ENCODE data around the gene ACTR1B. TPM values are rescaled to one million over a fixed set of nuclear protein-coding genes. Genes with fewer than 3 reads are reported as not detected.
"Not testable (repeated sequence)": the region's sequence is repeated elsewhere in the genome, so short reads cannot be mapped to it uniquely, and the experiment has no call there.

The ACTR1B gene
- total RNA-seq, 1 experiment from 2014 or later, result 28.3 TPM

- no peaks in the 10 kb centered on the region for H3K36me3 ChIP-seq
- no peaks in the 10 kb centered on the region for H3K4me1 ChIP-seq (replicated peaks)
- peak in 1 of 2 experiments; percentile 30 for DNase-seq (ENCODE audit: low read depth in 1 of 2, low spot score in 2 of 2)
- no peaks in the 10 kb centered on the region for H3K9me3 ChIP-seq (replicated peaks)
- H3K27ac ChIP-seq, result no peak overlapping the region
- no peak overlapping the region for H3K4me3 ChIP-seq
- H3K27me3 ChIP-seq (replicated peaks), result no peaks in the 10 kb centered on the region
Observed at GRCh38 chr2:97673915-97674283, 10.1 kb upstream of the ACTR1B start.

GRCh38 chr2:97673182-97673914, 9.5 kb upstream of the ACTR1B start:
- Histone ChIP-seq H3K27me3 (replicated peaks) (no peaks in the 10 kb centered on the region), H3K4me1 (replicated peaks) (no peaks in the 10 kb centered on the region), H3K4me3 (no peak overlapping the region), H3K36me3 (no peaks in the 10 kb centered on the region), H3K9me3 (replicated peaks) (no peaks in the 10 kb centered on the region), H3K27ac (no peak overlapping the region)
- peak in 1 of 2 experiments; percentile 21 for DNase-seq (ENCODE audit: low read depth in 1 of 2, low spot score in 2 of 2)

GRCh38 chr2:97672606-97673140, 8.8 kb upstream of the ACTR1B start:
- H3K27ac ChIP-seq; H3K9me3 ChIP-seq (replicated peaks); H3K4me1 ChIP-seq (replicated peaks); DNase-seq (ENCODE audit: low read depth in 1 of 2, low spot score in 2 of 2); H3K27me3 ChIP-seq (replicated peaks); H3K4me3 ChIP-seq; H3K36me3 ChIP-seq: not testable (repeated sequence)

- Histone ChIP-seq H3K4me3 (no peak overlapping the region), H3K27ac (no peak overlapping the region), H3K4me1 (replicated peaks) (no peaks in the 10 kb centered on the region), H3K9me3 (replicated peaks) (no peaks in the 10 kb centered on the region), H3K27me3 (replicated peaks) (no peaks in the 10 kb centered on the region), H3K36me3 (no peaks in the 10 kb centered on the region)
- no peak for DNase-seq (ENCODE audit: low read depth in 1 of 2, low spot score in 2 of 2)
Observed at GRCh38 chr2:97671526-97671925, 7.7 kb upstream of the ACTR1B start.

- H3K36me3 ChIP-seq, result no peaks in the 10 kb centered on the region
- no peaks in the 10 kb centered on the region for H3K9me3 ChIP-seq (replicated peaks)
- no peak for DNase-seq (ENCODE audit: low read depth in 1 of 2, low spot score in 2 of 2)
- H3K27me3 ChIP-seq (replicated peaks), result no peaks in the 10 kb centered on the region
- no peaks in the 10 kb centered on the region for H3K4me1 ChIP-seq (replicated peaks)
- no peak overlapping the region for H3K27ac ChIP-seq
- no peak overlapping the region for H3K4me3 ChIP-seq
Observed at GRCh38 chr2:97670471-97670870, 6.6 kb upstream of the ACTR1B start.

GRCh38 chr2:97669448-97669847, 5.6 kb upstream of the ACTR1B start, which contains the start of gene C2orf92:
Gene C2orf92, plus strand, starts transcription at chr2:97669713. Its CDS starts 76 bp downstream, at chr2:97669789.
- Histone ChIP-seq H3K4me3 (no peak within 1 kb of the TSS), H3K27ac (no peak within 1 kb of the TSS), H3K9me3 (replicated peaks) (no peaks in the 10 kb centered on the region), H3K4me1 (replicated peaks) (peaks cover 5% of the 10 kb centered on the region; the same call in 1 of the 2 replicates), H3K27me3 (replicated peaks) (no peaks in the 10 kb centered on the region), H3K36me3 (no peaks in the 10 kb centered on the region)
- no peak for DNase-seq (ENCODE audit: low read depth in 1 of 2, low spot score in 2 of 2)

- peaks cover 18% of the 10 kb centered on the region for H3K4me1 ChIP-seq (replicated peaks)
- no peaks in the 10 kb centered on the region for H3K27me3 ChIP-seq (replicated peaks)
- no peak for DNase-seq (ENCODE audit: low read depth in 1 of 2, low spot score in 2 of 2)
- no peaks in the 10 kb centered on the region for H3K9me3 ChIP-seq (replicated peaks)
- H3K4me3 ChIP-seq, result peak overlapping the region; percentile 91
- H3K27ac ChIP-seq, result peak overlapping the region; percentile 91
- peaks cover 18% of the 10 kb centered on the region for H3K36me3 ChIP-seq
Observed at GRCh38 chr2:97664636-97664970, 759 bp upstream of the ACTR1B start.

- peak overlapping the region; percentile 91 for H3K27ac ChIP-seq
- no peak for DNase-seq (ENCODE audit: low read depth in 1 of 2, low spot score in 2 of 2)
- H3K4me3 ChIP-seq, result peak overlapping the region; percentile 91
- H3K36me3 ChIP-seq, result peaks cover 29% of the 10 kb centered on the region
- no peaks in the 10 kb centered on the region for H3K27me3 ChIP-seq (replicated peaks)
- H3K9me3 ChIP-seq (replicated peaks), result no peaks in the 10 kb centered on the region
- peaks cover 18% of the 10 kb centered on the region for H3K4me1 ChIP-seq (replicated peaks)
Observed at GRCh38 chr2:97663626-97663961, 250 bp downstream of the ACTR1B start.

- H3K36me3 ChIP-seq, result peaks cover 34% of the 10 kb centered on the region
- H3K27me3 ChIP-seq (replicated peaks), result no peaks in the 10 kb centered on the region
- H3K4me1 ChIP-seq (replicated peaks), result peaks cover 18% of the 10 kb centered on the region
- peak; percentile 86 to 92 for DNase-seq (ENCODE audit: low read depth in 1 of 2, low spot score in 2 of 2)
- no peaks in the 10 kb centered on the region for H3K9me3 ChIP-seq (replicated peaks)
- peak overlapping the region; percentile 91 for H3K4me3 ChIP-seq
- H3K27ac ChIP-seq, result peak overlapping the region; percentile 91
Observed at GRCh38 chr2:97662895-97663625, 784 bp downstream of the ACTR1B start.

GRCh38 chr2:97662386-97662894, 1.4 kb downstream of the ACTR1B start:
- Histone ChIP-seq H3K27ac (peak overlapping the region; percentile 91), H3K4me3 (peak overlapping the region; percentile 91)
- DNase-seq (ENCODE audit: low read depth in 1 of 2, low spot score in 2 of 2), result no peak

GRCh38 chr2:97661927-97662326, 1.9 kb downstream of the ACTR1B start:
- no peaks in the 10 kb centered on the region for H3K27me3 ChIP-seq (replicated peaks)
- H3K27ac ChIP-seq, result no peak overlapping the region
- peaks cover 45% of the 10 kb centered on the region for H3K36me3 ChIP-seq
- peaks cover 18% of the 10 kb centered on the region for H3K4me1 ChIP-seq (replicated peaks)
- peak in 1 of 2 experiments; percentile 20 for DNase-seq (ENCODE audit: low read depth in 1 of 2, low spot score in 2 of 2)
- no peaks in the 10 kb centered on the region for H3K9me3 ChIP-seq (replicated peaks)
- no peak overlapping the region for H3K4me3 ChIP-seq

More at GRCh38 chr2:97662386-97662894, 1.4 kb downstream of the ACTR1B start:
- peaks cover 40% of the 10 kb centered on the region for H3K36me3 ChIP-seq
- no peaks in the 10 kb centered on the region for H3K9me3 ChIP-seq (replicated peaks)
- no peaks in the 10 kb centered on the region for H3K27me3 ChIP-seq (replicated peaks)
- H3K4me1 ChIP-seq (replicated peaks), result peaks cover 18% of the 10 kb centered on the region

- H3K36me3 ChIP-seq, result peaks cover 53% of the 10 kb centered on the region
- peak in 1 of 2 experiments; percentile 37 for DNase-seq (ENCODE audit: low read depth in 1 of 2, low spot score in 2 of 2)
- H3K27me3 ChIP-seq (replicated peaks), result no peaks in the 10 kb centered on the region
- no peak overlapping the region for H3K27ac ChIP-seq
- no peaks in the 10 kb centered on the region for H3K9me3 ChIP-seq (replicated peaks)
- H3K4me3 ChIP-seq, result no peak overlapping the region
- H3K4me1 ChIP-seq (replicated peaks), result peaks cover 18% of the 10 kb centered on the region
Observed at GRCh38 chr2:97660775-97661389, 3.0 kb downstream of the ACTR1B start.

GRCh38 chr2:97660044-97660774, 3.6 kb downstream of the ACTR1B start:
- no peak for DNase-seq (ENCODE audit: low read depth in 1 of 2, low spot score in 2 of 2)
- Histone ChIP-seq H3K27ac (no peak overlapping the region), H3K36me3 (peaks cover 53% of the 10 kb centered on the region), H3K4me3 (no peak overlapping the region), H3K27me3 (replicated peaks) (no peaks in the 10 kb centered on the region), H3K9me3 (replicated peaks) (no peaks in the 10 kb centered on the region), H3K4me1 (replicated peaks) (peaks cover 18% of the 10 kb centered on the region)
